ENCODE results near the gene CCL25. TPM values are rescaled to one million over a fixed set of nuclear protein-coding genes. Genes with fewer than 3 reads are reported as not detected.
"Not testable (repeated sequence)": the region's sequence is repeated elsewhere in the genome, so short reads cannot be mapped to it uniquely, and the experiment has no call there.

CCL25 gene
- total RNA-seq, 1 donor from 2014 or later, result not detected

DNA sequence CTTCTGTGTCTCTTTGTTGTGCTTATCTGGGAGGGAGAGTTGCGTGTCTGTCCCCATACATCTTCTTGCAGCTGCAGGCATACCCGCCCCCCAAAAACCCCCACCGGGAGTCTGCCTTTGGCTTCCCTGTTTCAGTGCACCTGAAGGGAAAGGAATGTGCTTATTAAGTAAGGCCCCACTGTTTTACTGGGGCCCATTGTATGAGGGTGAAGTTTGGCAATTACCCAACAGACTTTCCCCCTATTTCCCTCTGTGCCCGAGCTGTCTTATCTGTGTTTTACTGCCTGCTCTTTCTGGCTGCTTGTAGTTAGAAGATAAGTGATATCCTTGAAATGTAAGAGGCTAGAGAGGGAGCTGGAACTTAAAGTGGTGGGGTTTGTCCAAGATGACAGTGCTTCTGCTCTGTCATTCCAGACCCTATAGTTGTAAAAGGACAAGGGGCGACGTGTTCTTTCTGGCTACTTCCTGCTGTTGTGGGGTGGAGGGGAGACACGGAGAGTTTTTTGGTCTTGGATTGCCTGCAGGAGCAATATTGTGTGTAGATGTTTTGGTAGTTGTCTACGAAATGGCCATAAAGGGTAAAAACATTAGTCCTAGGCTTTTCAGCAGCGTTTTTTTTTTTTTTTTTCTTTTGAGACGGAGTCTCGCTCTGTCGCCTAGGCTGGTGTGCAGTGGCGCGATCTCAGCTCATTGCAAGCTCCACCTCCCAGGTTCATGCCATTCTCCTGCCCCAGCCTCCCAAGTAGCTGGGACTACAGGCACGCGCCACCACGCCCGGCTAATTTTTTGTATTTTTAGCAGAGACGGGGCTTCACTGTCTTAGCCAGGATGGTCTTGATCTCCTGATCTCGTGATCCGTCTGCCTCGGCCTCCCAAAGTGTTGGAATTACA, 19.0 kb upstream of the CCL25 start:
- H3K27ac Mint-ChIP-seq; intact Hi-C loops (cut with micrococcal nuclease); H3K9me3 Mint-ChIP-seq; H3K4me1 Mint-ChIP-seq; H3K4me3 Mint-ChIP-seq; DNase-seq; H3K36me3 Mint-ChIP-seq (ENCODE audit: low read depth): not testable (repeated sequence)
- H3K27me3 Mint-ChIP-seq, result peaks cover 11% of the 10 kb centered on the region

DNA sequence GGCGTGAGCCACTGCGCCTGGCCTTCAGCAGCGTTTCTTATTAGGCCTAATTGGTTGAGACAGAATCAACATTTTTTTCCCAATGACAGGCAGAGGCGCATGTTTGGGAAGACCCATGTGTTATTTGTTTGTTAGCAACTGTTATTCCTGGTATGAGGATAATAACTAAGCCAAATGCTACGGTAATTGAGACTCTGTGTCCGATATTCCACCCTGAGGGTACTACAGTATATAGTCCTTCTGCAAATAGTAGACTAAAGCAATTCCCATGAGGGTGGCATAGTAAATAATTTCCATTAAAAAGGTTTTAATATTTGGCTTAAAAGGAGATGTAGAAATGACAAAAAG, 18.4 kb upstream of the CCL25 start:
- H3K4me3 Mint-ChIP-seq, result no peak overlapping the region
- no peaks in the 10 kb centered on the region for H3K9me3 Mint-ChIP-seq
- intact Hi-C loops (cut with micrococcal nuclease), result no loop called here

GRCh38 chr19:8036434-8037099, 16.0 kb upstream of the CCL25 start:
- Mint-ChIP-seq H3K4me3 (no peak overlapping the region), H3K9me3 (no peaks in the 10 kb centered on the region), H3K27ac (no peak overlapping the region), H3K36me3 (ENCODE audit: low read depth) (no peaks in the 10 kb centered on the region), H3K4me1 (peaks cover 2% of the 10 kb centered on the region), H3K27me3 (peaks cover 11% of the 10 kb centered on the region)
- DNase-seq, result no peak
- intact Hi-C loops (cut with micrococcal nuclease), result no loop called here

More for the DNA sequence above, 18.4 kb upstream of the CCL25 start:
- Mint-ChIP-seq H3K36me3 (ENCODE audit: low read depth) (no peaks in the 10 kb centered on the region), H3K4me1 (peaks cover 2% of the 10 kb centered on the region), H3K27ac (no peak overlapping the region), H3K27me3 (peaks cover 11% of the 10 kb centered on the region)
- DNase-seq, result no peak

DNA sequence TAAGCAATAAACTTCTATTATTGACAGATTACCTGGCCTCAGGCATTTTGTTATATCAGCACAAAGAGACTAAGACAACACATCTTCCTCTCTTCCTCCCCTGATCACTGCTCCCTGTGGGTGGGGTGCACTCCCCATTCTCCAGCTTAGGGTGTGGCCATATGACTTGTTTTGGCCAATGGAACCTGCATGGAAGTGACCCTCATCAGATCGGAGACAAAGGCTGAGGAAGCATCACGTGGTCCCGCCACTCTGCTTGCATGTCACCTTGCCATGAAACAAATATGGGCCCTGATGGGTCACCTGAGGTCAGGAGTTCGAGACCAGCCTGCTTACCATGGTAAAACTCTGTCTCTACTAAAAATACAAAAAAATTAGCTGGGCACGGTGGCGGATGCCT, 13.7 kb upstream of the CCL25 start:
- no peak overlapping the region for H3K27ac Mint-ChIP-seq
- H3K4me3 Mint-ChIP-seq, result no peak overlapping the region
- intact Hi-C loops (cut with micrococcal nuclease), result no loop called here
- H3K4me1 Mint-ChIP-seq, result no peaks in the 10 kb centered on the region
- no peaks in the 10 kb centered on the region for H3K9me3 Mint-ChIP-seq
- no peaks in the 10 kb centered on the region for H3K36me3 Mint-ChIP-seq (ENCODE audit: low read depth)
- H3K27me3 Mint-ChIP-seq, result peaks cover 6% of the 10 kb centered on the region
- no peak for DNase-seq

DNA sequence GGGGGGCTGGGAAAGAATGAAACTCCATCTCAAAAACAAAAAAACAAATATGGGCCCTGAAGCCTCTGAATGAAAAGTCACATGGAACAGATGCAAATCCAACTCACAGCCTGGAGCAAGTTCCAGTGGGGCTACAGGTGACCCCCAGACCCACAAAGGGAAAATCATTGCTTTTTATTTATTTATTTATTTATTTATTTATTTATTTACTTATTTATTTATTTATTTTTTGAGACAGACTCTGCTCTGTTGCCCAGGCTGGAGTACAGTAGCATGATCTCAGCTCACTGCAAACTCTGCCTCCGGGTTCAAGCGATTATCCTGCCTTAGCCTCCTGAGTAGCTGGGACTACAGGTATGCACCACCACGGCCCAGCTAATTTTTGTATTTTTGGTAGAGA, 13.3 kb upstream of the CCL25 start:
- H3K27me3 Mint-ChIP-seq, result peaks cover 7% of the 10 kb centered on the region
- no peak for DNase-seq
- intact Hi-C loops (cut with micrococcal nuclease), result no loop called here
- H3K4me1 Mint-ChIP-seq, result no peaks in the 10 kb centered on the region
- H3K36me3 Mint-ChIP-seq (ENCODE audit: low read depth), result no peaks in the 10 kb centered on the region
- no peak overlapping the region for H3K4me3 Mint-ChIP-seq
- no peak overlapping the region for H3K27ac Mint-ChIP-seq
- no peaks in the 10 kb centered on the region for H3K9me3 Mint-ChIP-seq

GRCh38 chr19:8041531-8041931, 11.0 kb upstream of the CCL25 start:
- Mint-ChIP-seq H3K27ac (no peak overlapping the region), H3K9me3 (no peaks in the 10 kb centered on the region), H3K36me3 (ENCODE audit: low read depth) (no peaks in the 10 kb centered on the region), H3K4me1 (no peaks in the 10 kb centered on the region), H3K4me3 (no peak overlapping the region), H3K27me3 (peaks cover 5% of the 10 kb centered on the region)
- intact Hi-C loops (cut with micrococcal nuclease), result no loop called here
- no peak for DNase-seq

- H3K36me3 Mint-ChIP-seq (ENCODE audit: low read depth), result no peaks in the 10 kb centered on the region
- peaks cover 4% of the 10 kb centered on the region for H3K27me3 Mint-ChIP-seq
- H3K27ac Mint-ChIP-seq, result no peak overlapping the region
Observed at GRCh38 chr19:8042900-8043299, 9.7 kb upstream of the CCL25 start.

GRCh38 chr19:8044018-8044417, 8.5 kb upstream of the CCL25 start:
- no peak overlapping the region for H3K4me3 Mint-ChIP-seq
- H3K27me3 Mint-ChIP-seq, result peaks cover 4% of the 10 kb centered on the region
- no peak overlapping the region for H3K27ac Mint-ChIP-seq
- no peak for DNase-seq
- intact Hi-C loops (cut with micrococcal nuclease), result no loop called here
- H3K9me3 Mint-ChIP-seq, result no peaks in the 10 kb centered on the region
- H3K4me1 Mint-ChIP-seq, result peaks cover 5% of the 10 kb centered on the region
- no peaks in the 10 kb centered on the region for H3K36me3 Mint-ChIP-seq (ENCODE audit: low read depth)

More at GRCh38 chr19:8042900-8043299, 9.7 kb upstream of the CCL25 start:
- no peak for DNase-seq
- no peak overlapping the region for H3K4me3 Mint-ChIP-seq
- no peaks in the 10 kb centered on the region for H3K9me3 Mint-ChIP-seq
- intact Hi-C loops (cut with micrococcal nuclease), result no loop called here
- peaks cover 5% of the 10 kb centered on the region for H3K4me1 Mint-ChIP-seq

DNA sequence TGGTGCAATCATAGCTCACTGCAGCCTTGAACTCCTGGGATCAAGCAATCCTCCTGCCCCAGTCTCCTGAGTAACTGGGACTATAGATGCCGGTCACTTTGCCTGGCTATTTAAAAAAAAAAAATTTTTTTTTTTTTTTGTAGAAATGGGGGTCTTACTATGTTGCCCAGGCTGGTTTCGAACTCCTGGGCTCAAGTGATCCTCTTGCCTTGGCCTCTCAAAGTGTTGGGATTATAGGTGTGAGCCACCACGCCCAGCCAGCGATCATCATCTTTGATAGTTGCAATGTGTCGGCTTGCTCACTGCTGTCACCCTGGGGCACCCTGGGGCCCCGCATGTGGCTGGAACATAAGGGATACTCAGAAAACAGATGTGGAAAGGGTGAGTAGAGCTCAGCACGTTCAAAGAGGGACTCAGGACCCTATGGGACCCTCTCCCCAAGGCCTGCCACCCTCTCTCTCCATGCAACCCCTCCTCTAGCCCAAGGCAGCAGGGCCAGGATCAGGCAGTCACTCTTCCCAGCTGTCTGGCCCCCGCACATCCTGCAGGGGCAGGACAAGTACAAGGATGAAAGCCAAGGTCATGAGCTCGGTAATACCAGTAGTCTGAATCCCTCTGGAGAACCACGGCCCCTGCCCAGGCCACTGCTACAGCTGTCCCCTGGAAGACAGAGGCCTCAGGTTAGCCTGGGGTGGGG, 6.5 kb upstream of the CCL25 start:
- no peaks in the 10 kb centered on the region for H3K9me3 Mint-ChIP-seq
- no peak for DNase-seq
- peaks cover 7% of the 10 kb centered on the region for H3K4me1 Mint-ChIP-seq
- H3K36me3 Mint-ChIP-seq (ENCODE audit: low read depth), result no peaks in the 10 kb centered on the region
- no peak overlapping the region for H3K27ac Mint-ChIP-seq
- H3K27me3 Mint-ChIP-seq, result peaks cover 9% of the 10 kb centered on the region
- intact Hi-C loops (cut with micrococcal nuclease), result no loop called here
- no peak overlapping the region for H3K4me3 Mint-ChIP-seq

DNA sequence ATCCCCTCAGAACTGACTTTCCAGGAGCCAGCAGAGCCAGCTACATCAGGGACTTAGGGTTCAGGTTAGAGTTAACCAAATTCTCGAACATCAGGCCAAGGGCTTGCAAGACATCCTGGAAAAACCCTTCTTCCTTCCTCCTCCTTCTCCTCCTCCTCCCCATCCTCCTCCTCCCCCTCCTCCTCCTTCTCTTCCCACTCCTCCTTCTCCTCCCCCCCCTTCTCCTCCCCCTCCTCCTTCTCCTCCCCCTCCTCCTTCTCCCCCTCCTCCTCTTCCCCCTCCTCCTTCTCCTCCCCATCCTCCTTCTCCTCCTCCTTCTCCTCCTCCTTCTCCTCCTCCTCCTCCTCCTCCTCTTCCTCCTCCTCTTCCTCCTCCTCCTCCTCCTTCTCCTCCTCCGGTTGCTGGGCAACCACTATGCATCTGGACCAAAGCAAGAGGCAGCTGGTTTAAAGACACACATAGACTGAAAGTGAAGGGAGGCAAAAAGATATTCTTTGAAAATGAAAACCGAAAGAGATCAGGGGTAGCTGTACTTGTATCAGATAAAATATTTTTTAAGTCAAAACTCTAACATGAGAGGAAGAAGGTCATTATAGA, 5.9 kb upstream of the CCL25 start:
- peak; percentile 73 for DNase-seq
- Mint-ChIP-seq H3K27ac (no peak overlapping the region), H3K4me3 (no peak overlapping the region), H3K27me3 (peaks cover 9% of the 10 kb centered on the region), H3K9me3 (no peaks in the 10 kb centered on the region), H3K4me1 (peaks cover 7% of the 10 kb centered on the region), H3K36me3 (ENCODE audit: low read depth) (no peaks in the 10 kb centered on the region)
- intact Hi-C loops (cut with micrococcal nuclease), result no loop called here

DNA sequence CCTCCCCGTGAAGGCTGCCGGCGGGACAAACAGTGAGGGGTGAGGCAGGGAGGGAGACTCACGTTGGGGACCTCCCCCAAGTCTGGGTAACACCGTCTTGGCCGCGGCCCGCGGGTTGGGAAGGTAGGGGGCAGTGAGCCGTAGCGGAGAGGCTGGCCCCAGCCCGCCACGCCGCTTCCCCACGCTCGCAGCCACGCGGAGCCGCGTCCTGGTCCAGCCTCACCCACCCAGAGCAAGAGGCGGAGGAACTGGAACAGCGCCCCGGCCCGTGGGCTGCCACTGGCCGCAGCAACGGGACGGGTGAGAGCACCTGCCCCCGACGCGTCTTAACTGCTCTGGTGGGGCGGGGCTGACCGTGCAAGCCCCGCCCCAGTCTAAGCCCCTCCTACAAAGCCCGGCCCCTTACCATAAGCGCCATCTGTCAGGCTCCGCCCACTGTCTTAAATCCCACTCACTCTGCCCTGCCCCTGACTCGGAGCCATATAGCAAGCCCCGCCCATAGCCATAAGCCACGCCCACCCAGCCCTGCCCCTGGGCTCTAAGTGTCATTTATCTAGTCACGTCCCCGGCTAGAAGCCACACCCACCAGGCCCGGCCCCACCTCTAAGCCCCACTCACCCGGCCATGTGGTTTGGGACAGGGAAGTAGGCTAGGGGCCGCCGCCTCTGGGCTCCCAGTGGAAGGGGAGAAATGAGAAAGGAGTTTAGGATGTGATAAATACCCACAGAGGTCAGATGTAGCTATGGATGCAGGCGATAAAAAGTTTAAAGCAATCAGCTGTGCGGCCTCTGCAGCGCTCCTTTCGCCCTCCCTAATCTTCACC, 2.1 kb upstream of the CCL25 start:
- peaks cover 8% of the 10 kb centered on the region for H3K27me3 Mint-ChIP-seq
- no peaks in the 10 kb centered on the region for H3K36me3 Mint-ChIP-seq (ENCODE audit: low read depth)
- peak overlapping the region; percentile 65 for H3K4me3 Mint-ChIP-seq
- H3K4me1 Mint-ChIP-seq, result peaks cover 18% of the 10 kb centered on the region
- intact Hi-C loops (cut with micrococcal nuclease), result no loop called here
- no peak overlapping the region for H3K27ac Mint-ChIP-seq
- H3K9me3 Mint-ChIP-seq, result no peaks in the 10 kb centered on the region
- DNase-seq, result peak; percentile 92

DNA sequence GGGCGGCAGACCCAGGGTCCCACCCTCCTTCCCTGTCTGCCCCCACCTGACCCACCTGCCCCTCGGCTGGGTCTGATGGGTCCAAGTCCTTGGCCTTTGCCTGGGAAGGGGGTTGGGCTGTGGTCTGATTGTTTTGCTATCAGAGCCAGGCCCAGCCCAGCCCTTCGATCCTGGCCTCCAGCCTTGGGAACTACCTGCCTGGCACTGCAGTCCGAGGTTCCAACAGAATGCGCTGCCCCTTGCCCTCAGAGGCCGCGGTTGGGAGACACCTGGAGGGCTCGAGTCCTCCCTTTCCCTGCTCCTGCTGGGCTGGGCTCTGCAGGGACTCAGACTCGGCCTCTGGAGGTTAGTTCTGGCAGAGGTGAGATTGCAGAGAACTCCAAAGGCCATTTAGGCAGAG, 1.6 kb downstream of the CCL25 start:
- DNase-seq, result no peak
- intact Hi-C loops (cut with micrococcal nuclease), result no loop called here
- peaks cover 13% of the 10 kb centered on the region for H3K4me1 Mint-ChIP-seq
- H3K9me3 Mint-ChIP-seq, result no peaks in the 10 kb centered on the region
- H3K27me3 Mint-ChIP-seq, result peaks cover 5% of the 10 kb centered on the region
- no peaks in the 10 kb centered on the region for H3K36me3 Mint-ChIP-seq (ENCODE audit: low read depth)
- H3K4me3 Mint-ChIP-seq, result no peak overlapping the region
- H3K27ac Mint-ChIP-seq, result no peak overlapping the region

GRCh38 chr19:8056533-8056932, 4.0 kb downstream of the CCL25 start:
- peaks cover 11% of the 10 kb centered on the region for H3K4me1 Mint-ChIP-seq
- H3K36me3 Mint-ChIP-seq (ENCODE audit: low read depth), result no peaks in the 10 kb centered on the region
- H3K9me3 Mint-ChIP-seq, result no peaks in the 10 kb centered on the region
- intact Hi-C loops (cut with micrococcal nuclease), result no loop called here
- no peak for DNase-seq
- no peak overlapping the region for H3K27ac Mint-ChIP-seq
- no peak overlapping the region for H3K4me3 Mint-ChIP-seq
- H3K27me3 Mint-ChIP-seq, result no peaks in the 10 kb centered on the region
